Measurements from ENCODE around the gene ZNF607. TPM values are rescaled to one million over a fixed set of nuclear protein-coding genes. Genes with fewer than 3 reads are reported as not detected.

ZNF607 gene
- total RNA-seq, 2 experiments from 2014 or later, result 6.3 to 13.8 TPM

- Histone ChIP-seq H3K4me1 (ENCODE audit: insufficient read depth, low read length, poor library complexity, severe bottlenecking) (peaks cover 9% of the 10 kb centered on the region), H2AFZ (ENCODE audit: low read length) (no peak overlapping the region; the same call in 1 of the 2 replicates), H3K9me3 (ENCODE audit: low read length) (no peaks in the 10 kb centered on the region; the same call in 1 of the 2 replicates), H3K9me2 (ENCODE audit: insufficient read depth, low read length) (no peaks in the 10 kb centered on the region), H4K20me1 (ENCODE audit: insufficient read depth, low read length) (no peaks in the 10 kb centered on the region), H3K79me2 (ENCODE audit: insufficient read depth, low read depth, low read length) (peaks cover 15% of the 10 kb centered on the region; the same call in 1 of the 2 replicates), H3K4me3 (ENCODE audit: low read depth, low read length, poor library complexity, severe bottlenecking) (peak overlapping the region; percentile 80), H3K4me2 (ENCODE audit: low read length) (peak overlapping the region; percentile 87), H3K36me3 (ENCODE audit: insufficient read depth, low read length) (peaks cover 28% of the 10 kb centered on the region), H3K27ac (ENCODE audit: low read depth, low read length, poor library complexity, severe bottlenecking) (no peak overlapping the region)
- TSS peak; percentile 74 for BruUV-seq (replicated peaks)
- DNase-seq (ENCODE audit: low spot score), result peak; percentile 10
- POLR2A ChIA-PET, result no interaction called here
- CTCF ChIA-PET (ENCODE audit: unreplicated experiment), result no interaction called here
- no peak for TF ChIP-seq EZH2phosphoT487 (IDR thresholded peaks at IDR 0.05; ENCODE audit: borderline replicate concordance, low read depth, low read length)
- TF ChIP-seq, protein P1, sequence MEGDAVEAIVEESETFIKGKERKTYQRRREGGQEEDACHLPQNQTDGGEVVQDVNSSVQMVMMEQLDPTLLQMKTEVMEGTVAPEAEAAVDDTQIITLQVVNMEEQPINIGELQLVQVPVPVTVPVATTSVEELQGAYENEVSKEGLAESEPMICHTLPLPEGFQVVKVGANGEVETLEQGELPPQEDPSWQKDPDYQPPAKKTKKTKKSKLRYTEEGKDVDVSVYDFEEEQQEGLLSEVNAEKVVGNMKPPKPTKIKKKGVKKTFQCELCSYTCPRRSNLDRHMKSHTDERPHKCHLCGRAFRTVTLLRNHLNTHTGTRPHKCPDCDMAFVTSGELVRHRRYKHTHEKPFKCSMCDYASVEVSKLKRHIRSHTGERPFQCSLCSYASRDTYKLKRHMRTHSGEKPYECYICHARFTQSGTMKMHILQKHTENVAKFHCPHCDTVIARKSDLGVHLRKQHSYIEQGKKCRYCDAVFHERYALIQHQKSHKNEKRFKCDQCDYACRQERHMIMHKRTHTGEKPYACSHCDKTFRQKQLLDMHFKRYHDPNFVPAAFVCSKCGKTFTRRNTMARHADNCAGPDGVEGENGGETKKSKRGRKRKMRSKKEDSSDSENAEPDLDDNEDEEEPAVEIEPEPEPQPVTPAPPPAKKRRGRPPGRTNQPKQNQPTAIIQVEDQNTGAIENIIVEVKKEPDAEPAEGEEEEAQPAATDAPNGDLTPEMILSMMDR (conservative IDR thresholded peaks at IDR 0.05; ENCODE audit: low read length), result no peak
- intact Hi-C loops (cut with micrococcal nuclease; ENCODE audit: unreplicated experiment), result loop anchor here (5.0 to 10.0 kb wide), 2 partner anchors 59 to 254 kb away; partner anchors contain the start of genes ZNF569, ZNF570 and ZNF573
Measured at GRCh38 chr19:37718304-37718703, 1.3 kb downstream of the ZNF607 start.

GRCh38 chr19:37716140-37716539 lies 3.4 kb downstream of the ZNF607 start:
- no peak overlapping the region for H3K4me3 ChIP-seq (ENCODE audit: low read depth, low read length, poor library complexity, severe bottlenecking)
- POLR2A ChIA-PET, result no interaction called here
- H4K20me1 ChIP-seq (ENCODE audit: insufficient read depth, low read length), result no peaks in the 10 kb centered on the region
- no peaks in the 10 kb centered on the region; the same call in 1 of the 2 replicates for H3K9me3 ChIP-seq (ENCODE audit: low read length)
- H3K9me2 ChIP-seq (ENCODE audit: insufficient read depth, low read length), result no peaks in the 10 kb centered on the region
- DNase-seq (ENCODE audit: low spot score), result no peak
- no peak overlapping the region for H3K27ac ChIP-seq (ENCODE audit: low read depth, low read length, poor library complexity, severe bottlenecking)
- CTCF ChIA-PET (ENCODE audit: unreplicated experiment), result no interaction called here
- peaks cover 48% of the 10 kb centered on the region for H3K36me3 ChIP-seq (ENCODE audit: insufficient read depth, low read length)
- H3K4me2 ChIP-seq (ENCODE audit: low read length), result no peak overlapping the region
- H3K79me2 ChIP-seq (ENCODE audit: insufficient read depth, low read depth, low read length), result peaks cover 15% of the 10 kb centered on the region; the same call in 1 of the 2 replicates
- TF ChIP-seq, protein P1 (conservative IDR thresholded peaks at IDR 0.05; ENCODE audit: low read length), result no peak
- TF ChIP-seq EZH2phosphoT487 (IDR thresholded peaks at IDR 0.05; ENCODE audit: borderline replicate concordance, low read depth, low read length), result no peak
- TSS peak; percentile 36 for BruUV-seq (replicated peaks)
- intact Hi-C loops (cut with micrococcal nuclease; ENCODE audit: unreplicated experiment), result loop anchor here (5.0 to 10.0 kb wide), 2 partner anchors 61 to 251 kb away; partner anchors contain the start of genes ZNF569, ZNF570 and ZNF573
- no peak overlapping the region for H2AFZ ChIP-seq (ENCODE audit: low read length)
- peaks cover 9% of the 10 kb centered on the region for H3K4me1 ChIP-seq (ENCODE audit: insufficient read depth, low read length, poor library complexity, severe bottlenecking)

- Histone ChIP-seq H3K4me1 (ENCODE audit: insufficient read depth, low read length, poor library complexity, severe bottlenecking) (no peaks in the 10 kb centered on the region), H3K27ac (ENCODE audit: low read depth, low read length, poor library complexity, severe bottlenecking) (no peak overlapping the region), H3K79me2 (ENCODE audit: insufficient read depth, low read depth, low read length) (no peaks in the 10 kb centered on the region), H4K20me1 (ENCODE audit: insufficient read depth, low read length) (no peaks in the 10 kb centered on the region), H3K4me2 (ENCODE audit: low read length) (no peak overlapping the region), H3K4me3 (ENCODE audit: low read depth, low read length, poor library complexity, severe bottlenecking) (no peak overlapping the region), H3K9me3 (ENCODE audit: low read length) (0 out of 2 replicates have a peak, but pooled peaks cover 4% of the 10 kb centered on the region), H3K9me2 (ENCODE audit: insufficient read depth, low read length) (no peaks in the 10 kb centered on the region), H2AFZ (ENCODE audit: low read length) (no peak overlapping the region), H3K36me3 (ENCODE audit: insufficient read depth, low read length) (peaks cover 74% of the 10 kb centered on the region)
- no TSS peak for BruUV-seq (replicated peaks)
- no peak for DNase-seq (ENCODE audit: low spot score)
- ChIA-PET CTCF (ENCODE audit: unreplicated experiment) (no interaction called here), POLR2A (no interaction called here)
- intact Hi-C loops (cut with micrococcal nuclease; ENCODE audit: unreplicated experiment), result no loop called here
- no peak for TF ChIP-seq EZH2phosphoT487 (IDR thresholded peaks at IDR 0.05; ENCODE audit: borderline replicate concordance, low read depth, low read length)
- TF ChIP-seq, protein P1 (conservative IDR thresholded peaks at IDR 0.05; ENCODE audit: low read length), result no peak
Measured at GRCh38 chr19:37706052-37706605, 13.4 kb downstream of the ZNF607 start.

Data from OCI-LY7 (cell line).